Lower lobe of right lung (tissue), 2 donors: ENCODE measurements around the gene CPT1C. TPM values are rescaled to one million over a fixed set of nuclear protein-coding genes. Genes with fewer than 3 reads are reported as not detected.
A peak's percentile ranks its signal among the peaks of the same experiment; 100 is the strongest.

Source experiments
- ATAC-seq, 2 donors: fragments of 200-7000 bp; cut with Tn5 transposase; one replicate each; pipeline ENCODE4 v1.9.1; 2020 to 2022; ENCODE audit warnings: mild to moderate bottlenecking in 2 of 2, moderate library complexity in 2 of 2
- DNase-seq: peaks from one replicate; pipeline ENCODE4 v3.0.0-alpha.2; 2020
- H3K27ac ChIP-seq: fragments of 200-600 bp; one replicate; pipeline ENCODE4 v1.8.0; 2022
- H3K27me3 ChIP-seq: fragments of 200-600 bp; one replicate; pipeline ENCODE4 v1.8.0; 2022; ENCODE audit warnings: low read depth
- H3K36me3 ChIP-seq: fragments of 200-600 bp; one replicate; pipeline ENCODE4 v1.8.0; 2022; ENCODE audit warnings: mild to moderate bottlenecking
- H3K4me1 ChIP-seq: fragments of 200-600 bp; one replicate; pipeline ENCODE4 v1.8.0; 2022
- H3K4me3 ChIP-seq: fragments of 200-600 bp; one replicate; pipeline ENCODE4 v1.8.0; 2022; ENCODE audit warnings: mild to moderate bottlenecking
- H3K9me3 ChIP-seq: fragments of 200-600 bp; one replicate; pipeline ENCODE4 v1.8.0; 2022
- CTCF ChIP-seq: fragments of 200-600 bp; IDR thresholded peaks from one replicate; pipeline ENCODE4 v1.8.0; 2022; ENCODE audit warnings: antibody characterized with exemption, mild to moderate bottlenecking
- intact Hi-C: fragments of 100-400 bp; cut with DNase I; formaldehyde crosslinking; loops from one replicate; pipeline ENCODE4 v1.11.0; 2022
- total RNA-seq: library from RNA; stranded (reverse); fragmentation: NEBNext Ultra II Directional; extraction: Animal tissue kit (Norgen Biotek cat#: 25700); gene quantifications from one replicate; pipeline ENCODE4 v1.2.1, GENCODE V29; 2021
- donor health status: DM: no; HTN: yes; CAD: no; lungs with severe emphysema.

The CPT1C gene
- total RNA-seq, 1 donor from 2014 or later: 3.8 TPM

GRCh38 chr19:49739098-49739497 is 48.2 kb downstream of the CPT1C start:
- no peaks in the 10 kb centered on the region for H3K27me3 ChIP-seq
- H3K4me3 ChIP-seq: no peak overlapping the region
- intact Hi-C loops: no loop called here
- TF ChIP-seq CTCF: no peak
- DNase-seq: no peak
- no peak for ATAC-seq
- no peaks in the 10 kb centered on the region for H3K4me1 ChIP-seq
- no peaks in the 10 kb centered on the region for H3K9me3 ChIP-seq
- H3K27ac ChIP-seq: no peak overlapping the region
- H3K36me3 ChIP-seq: no peaks in the 10 kb centered on the region

GRCh38 chr19:49739933-49740332 is 49.0 kb downstream of the CPT1C start:
- H3K9me3 ChIP-seq: no peaks in the 10 kb centered on the region
- H3K4me1 ChIP-seq: no peaks in the 10 kb centered on the region
- H3K36me3 ChIP-seq: no peaks in the 10 kb centered on the region
- H3K27me3 ChIP-seq: no peaks in the 10 kb centered on the region
- ATAC-seq (no peak), DNase-seq (no peak)
- no peak for TF ChIP-seq CTCF
- intact Hi-C loops: no loop called here
- H3K4me3 ChIP-seq: no peak overlapping the region
- no peak overlapping the region for H3K27ac ChIP-seq

- no peak for ATAC-seq
- H3K4me1 ChIP-seq: no peaks in the 10 kb centered on the region
- H3K27me3 ChIP-seq: no peaks in the 10 kb centered on the region
- TF ChIP-seq CTCF: no peak
- DNase-seq: no peak
- intact Hi-C loops: no loop called here
- no peak overlapping the region for H3K27ac ChIP-seq
- H3K36me3 ChIP-seq: no peaks in the 10 kb centered on the region
- no peak overlapping the region for H3K4me3 ChIP-seq
- H3K9me3 ChIP-seq: no peaks in the 10 kb centered on the region
These were observed 50.4 kb downstream of the CPT1C start for GRCh38 chr19:49741210-49741844.

- Histone ChIP-seq H3K9me3 (no peaks in the 10 kb centered on the region), H3K27ac (no peak overlapping the region), H3K27me3 (no peaks in the 10 kb centered on the region), H3K36me3 (no peaks in the 10 kb centered on the region), H3K4me3 (no peak overlapping the region), H3K4me1 (no peaks in the 10 kb centered on the region)
- intact Hi-C loops: no loop called here
- ATAC-seq (no peak), DNase-seq (no peak)
- TF ChIP-seq CTCF: no peak
These were observed 54.0 kb downstream of the CPT1C start for GRCh38 chr19:49744946-49745381.

- DNase-seq (peak; percentile 70), ATAC-seq (peak; percentile 33 to 40)
- intact Hi-C loops: no loop called here
- H3K27ac ChIP-seq: no peak overlapping the region
- no peak for TF ChIP-seq CTCF
- no peaks in the 10 kb centered on the region for H3K4me1 ChIP-seq
- no peak overlapping the region for H3K4me3 ChIP-seq
- H3K9me3 ChIP-seq: no peaks in the 10 kb centered on the region
- no peaks in the 10 kb centered on the region for H3K27me3 ChIP-seq
- no peaks in the 10 kb centered on the region for H3K36me3 ChIP-seq
These were observed 55.5 kb downstream of the CPT1C start for GRCh38 chr19:49746206-49746958.
